Kidney (tissue), 14 donors: ENCODE data around the gene DEPDC1. TPM values are rescaled to one million over a fixed set of nuclear protein-coding genes. Genes with fewer than 3 reads are reported as not detected.
A peak's percentile ranks its signal among the peaks of the same experiment; 100 is the strongest.

Source experiments
- DNase-seq, 5 donors: peaks; one replicate each; pipeline ENCODE4 v3.0.0-alpha.2; 2013 to 2020
- FAIRE-seq: peaks from 2 replicates; lab custom pipeline; 2012; peaks lifted over from hg19 to GRCh38; lab: Jason Lieb, UNC
- H3K27ac ChIP-seq, 2 donors: one replicate each; pipeline ENCODE4 v1.7.0; 2013; ENCODE audit warnings: low read depth in 2 of 2, low read length in 2 of 2, inconsistent platforms in 1 of 2
- H3K27me3 ChIP-seq: one replicate; pipeline ENCODE4 v1.7.1; 2013; ENCODE audit warnings: low read length, inconsistent platforms; ENCODE audit not compliant: control insufficient read depth, insufficient read depth
- H3K36me3 ChIP-seq, 3 donors: one replicate each; pipeline versions ENCODE4 v1.7.0 to v1.7.1; 2013; ENCODE audit warnings: low read length in 3 of 3, control low read depth in 1 of 3, inconsistent platforms in 1 of 3; ENCODE audit not compliant: insufficient read depth in 3 of 3, control insufficient read depth in 2 of 3
- H3K4me1 ChIP-seq, 3 donors: one replicate each; pipeline versions ENCODE4 v1.7.0 to v1.7.1; 2013; ENCODE audit warnings: low read length in 3 of 3, inconsistent platforms in 1 of 3, low read depth in 1 of 3; ENCODE audit not compliant: control insufficient read depth in 2 of 3, insufficient read depth in 2 of 3
- H3K4me3 ChIP-seq, 3 donors: one replicate each; pipeline versions ENCODE4 v1.7.0 to v1.8.1; 2013; ENCODE audit warnings: low read length in 3 of 3, control low read depth in 1 of 3, inconsistent platforms in 1 of 3
- H3K9ac ChIP-seq, 3 donors: one replicate each; pipeline versions ENCODE4 v1.7.0 to v1.7.1; 2013; ENCODE audit warnings: low read length in 3 of 3, control low read depth in 1 of 3, inconsistent platforms in 1 of 3
- H3K9me3 ChIP-seq, 3 donors: one replicate each; pipeline versions ENCODE4 v1.7.0 to v1.7.1; 2013; ENCODE audit warnings: low read length in 3 of 3, control low read depth in 1 of 3, inconsistent platforms in 1 of 3; ENCODE audit not compliant: control insufficient read depth in 2 of 3, insufficient read depth in 1 of 3
- CTCF ChIP-seq: IDR thresholded peaks from 3 replicates; pipeline ENCODE4 v1.5.1; 2012; ENCODE audit warnings: mild to moderate bottlenecking, moderate library complexity, borderline replicate concordance; ENCODE audit not compliant: insufficient read depth; ENCODE audit errors: extremely low read depth
- intact Hi-C: fragments of 100-400 bp; cut with DNase I; formaldehyde crosslinking; loops from one replicate; pipeline ENCODE4 v1.11.1; 2022
- polyA plus RNA-seq: library from polyadenylated mRNA; stranded (reverse); fragments of 350-450 nt; fragmentation: Illumina TruSeq; extraction: RNeasy Lipid Tissue Mini Kit (QIAGEN cat#74804); gene quantifications from one replicate; pipeline ENCODE4 v1.2.3, GENCODE V29; 2014; ENCODE audit warnings: low read depth, low replicate concordance; ENCODE audit not compliant: insufficient read depth
- total RNA-seq: library from RNA; stranded (reverse); fragmentation: NEBNext Ultra II Directional; extraction: Animal tissue kit (Norgen Biotek cat#: 25700); gene quantifications from one replicate; pipeline ENCODE4 v1.2.1, GENCODE V29; 2021
- donor health status: control.
- donor health status: control.
- donor health status: control.
- donor health status: control.
- donor health status: control.
- donor health status: DM: yes; HTN: yes; CAD: no.
- donor health status: Normal renal cell carcinoma (clear cell type).

Gene DEPDC1
- total and polyA plus RNA-seq, 2 donors from 2014 or later: 0.63 TPM; not detected in 1

- Histone ChIP-seq H3K4me3 (no peak overlapping the region), H3K27me3 (no peaks in the 10 kb centered on the region), H3K9me3 (no peaks in the 10 kb centered on the region), H3K9ac (no peak overlapping the region), H3K27ac (no peak overlapping the region), H3K36me3 (no peaks in the 10 kb centered on the region), H3K4me1 (no peaks in the 10 kb centered on the region)
- no peak for FAIRE-seq
- no peak for DNase-seq
- TF ChIP-seq CTCF: no peak
- intact Hi-C loops: no loop called here
Measured at GRCh38 chr1:68453060-68453670, 43.7 kb downstream of the DEPDC1 start.

GRCh38 chr1:68449901-68450300 lies 47.0 kb downstream of the DEPDC1 start, which contains the start of gene RPE65:
RPE65 (minus strand) TSS chr1:68449954; CDS start chr1:68449905, 49 bp downstream.
- no peak for FAIRE-seq
- H3K9ac ChIP-seq: no peak within 1 kb of the TSS
- H3K4me1 ChIP-seq: no peaks in the 10 kb centered on the region
- H3K9me3 ChIP-seq: no peaks in the 10 kb centered on the region
- no peaks in the 10 kb centered on the region for H3K36me3 ChIP-seq
- peak in 3 of 5 donors; percentile 12 to 73 (median 24) for DNase-seq
- no peak within 1 kb of the TSS for H3K27ac ChIP-seq
- intact Hi-C loops: no loop called here
- H3K4me3 ChIP-seq: no peak within 1 kb of the TSS
- H3K27me3 ChIP-seq: no peaks in the 10 kb centered on the region
- no peak for TF ChIP-seq CTCF

- Histone ChIP-seq H3K4me1 (no peaks in the 10 kb centered on the region), H3K36me3 (no peaks in the 10 kb centered on the region), H3K27me3 (no peaks in the 10 kb centered on the region), H3K27ac (no peak overlapping the region), H3K4me3 (no peak overlapping the region), H3K9me3 (no peaks in the 10 kb centered on the region), H3K9ac (no peak overlapping the region)
- FAIRE-seq: no peak
- no peak for TF ChIP-seq CTCF
- intact Hi-C loops: no loop called here
- DNase-seq: no peak
Measured at GRCh38 chr1:68448365-68448764, 48.5 kb downstream of the DEPDC1 start.
